HG03175 (cell line): ENCODE measurements around the gene POLD4.
"Not testable (repeated sequence)": the region's sequence is repeated elsewhere in the genome, so short reads cannot be mapped to it uniquely, and the experiment has no call there.

Experiments
- ATAC-seq: cut with Tn5 transposase; IDR thresholded peaks from one replicate; pipeline ENCODE4 v1.9.1; 2021; ENCODE audit warnings: mild to moderate bottlenecking, moderate library complexity; ENCODE audit not compliant: unreplicated experiment

The POLD4 gene

DNA sequence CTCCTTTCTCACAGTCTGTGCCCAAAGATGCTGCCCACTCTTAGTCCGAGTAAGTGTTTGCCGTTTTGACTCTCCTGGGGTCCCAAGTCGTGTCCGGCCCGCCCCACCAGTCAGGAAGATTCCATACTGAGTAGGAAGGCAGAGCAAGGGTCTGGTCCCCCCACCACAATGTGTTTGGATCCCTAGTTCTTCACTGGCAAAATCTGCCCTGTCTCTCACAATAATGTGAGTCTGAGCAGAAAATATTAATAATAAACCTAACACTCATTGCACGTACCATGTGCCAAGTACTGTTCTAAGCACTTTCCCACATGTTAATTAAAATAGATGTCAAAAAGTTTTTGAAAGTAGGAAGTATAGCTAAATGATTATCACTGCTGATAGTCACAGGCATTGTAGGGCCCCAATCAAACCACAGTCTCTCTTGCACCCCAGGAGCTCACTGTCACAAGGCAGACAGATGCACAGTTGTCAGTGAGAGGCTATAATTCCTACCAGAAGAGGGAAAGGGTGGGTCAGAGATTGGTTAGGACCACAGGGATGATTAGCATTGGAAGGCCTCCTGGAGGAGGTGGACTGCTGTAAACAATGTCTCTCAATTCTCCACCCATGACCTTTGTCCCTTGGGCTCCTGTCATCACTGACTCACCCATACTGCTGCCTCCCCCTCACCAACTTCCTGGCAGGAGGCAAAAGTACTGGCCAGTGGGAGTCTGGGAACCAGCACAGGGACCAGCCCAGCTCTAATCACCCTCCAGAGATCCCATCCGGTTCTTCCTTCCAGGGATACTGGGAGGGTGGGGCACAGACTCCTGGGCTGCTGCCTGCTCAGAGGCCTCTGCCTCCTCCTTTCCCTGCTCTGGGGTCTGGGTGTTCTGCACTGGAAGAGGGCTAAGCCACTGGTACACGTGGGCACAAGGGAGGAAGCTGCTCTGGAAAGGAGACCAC is 1.0 kb upstream of the POLD4 start:
- ATAC-seq = peak; percentile 7

DNA sequence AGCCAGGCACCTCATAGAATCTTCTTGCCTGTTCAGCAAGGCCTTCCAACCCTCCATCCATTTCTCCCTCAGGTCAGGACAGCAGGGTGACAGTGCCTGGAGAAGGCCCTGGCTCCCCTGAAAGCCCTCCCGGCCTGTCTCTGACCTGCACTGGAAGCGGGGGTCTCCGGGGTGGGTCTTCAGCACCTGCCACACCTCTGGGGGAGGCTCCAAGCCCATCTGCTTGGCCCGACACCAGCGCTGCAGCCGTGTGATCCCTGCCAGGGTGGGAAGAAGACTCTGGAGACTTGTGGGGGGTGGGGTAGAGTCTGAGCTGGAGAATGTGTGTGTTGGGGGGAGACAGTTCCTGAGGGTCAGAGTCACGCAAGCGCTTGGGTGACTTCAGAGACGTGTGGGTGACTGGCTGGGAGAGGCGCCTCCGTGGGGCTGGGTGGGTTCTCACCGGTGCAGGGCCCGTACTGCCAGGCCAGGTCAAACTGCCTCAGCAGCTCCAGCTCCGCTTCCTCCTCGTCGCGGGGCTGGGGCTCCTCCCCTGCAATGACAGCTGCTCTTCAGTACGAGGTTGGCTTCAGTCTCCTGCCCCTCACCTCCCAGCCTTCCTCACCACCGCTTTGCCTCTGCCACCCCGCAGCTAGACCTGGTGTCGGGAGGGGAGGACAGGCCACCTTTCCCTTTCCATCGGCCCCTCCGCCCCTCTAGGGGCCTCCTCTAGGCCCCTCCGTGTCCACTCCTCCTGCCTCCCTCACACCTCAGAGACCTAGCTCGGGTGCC is 615 bp downstream of the POLD4 start:
- ATAC-seq = peak; percentile 23

DNA sequence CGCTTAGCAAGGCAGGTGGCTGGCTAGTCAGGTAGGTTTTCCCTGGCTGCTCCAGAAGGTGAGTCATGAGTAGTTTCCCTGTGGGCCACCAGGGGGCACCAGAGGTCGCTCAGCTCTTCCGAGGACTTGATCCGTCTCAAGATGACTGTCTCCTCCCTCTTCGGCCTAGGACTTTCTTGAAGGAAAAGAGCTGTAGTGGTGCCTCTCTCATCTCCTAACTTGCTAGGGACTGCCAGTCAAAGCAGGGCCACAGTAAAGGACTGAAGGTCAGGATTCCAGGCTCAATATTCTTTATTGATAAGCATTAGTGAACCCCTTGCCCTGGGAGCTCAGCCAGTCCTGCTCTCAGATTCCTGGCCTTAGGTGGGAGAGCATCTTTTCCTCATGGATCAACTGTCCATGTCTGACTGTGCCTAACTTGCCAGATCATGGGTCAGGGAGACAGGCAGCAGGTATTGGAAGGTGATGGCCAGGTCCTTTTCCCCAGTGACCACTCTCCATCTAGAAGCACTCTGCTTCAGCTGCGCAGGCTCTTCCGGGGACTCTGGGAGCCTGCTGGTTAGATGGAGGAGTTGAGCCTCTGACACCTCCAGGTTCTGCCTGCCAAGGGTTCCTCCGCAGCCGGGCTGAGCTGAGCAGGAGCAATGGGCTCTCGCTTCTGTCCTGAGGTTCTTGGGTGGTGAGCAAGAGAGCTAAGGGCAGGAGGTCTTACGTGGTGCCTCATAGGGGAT is 1.9 kb downstream of the POLD4 start:
- no peak for ATAC-seq

GRCh38 chr11:67349928-67350465 is 3.3 kb downstream of the POLD4 start:
- no peak for ATAC-seq

- no peak for ATAC-seq
Observed at GRCh38 chr11:67349457-67349856, 3.9 kb downstream of the POLD4 start.

- ATAC-seq = no peak
Observed at GRCh38 chr11:67349036-67349435, 4.3 kb downstream of the POLD4 start.

DNA sequence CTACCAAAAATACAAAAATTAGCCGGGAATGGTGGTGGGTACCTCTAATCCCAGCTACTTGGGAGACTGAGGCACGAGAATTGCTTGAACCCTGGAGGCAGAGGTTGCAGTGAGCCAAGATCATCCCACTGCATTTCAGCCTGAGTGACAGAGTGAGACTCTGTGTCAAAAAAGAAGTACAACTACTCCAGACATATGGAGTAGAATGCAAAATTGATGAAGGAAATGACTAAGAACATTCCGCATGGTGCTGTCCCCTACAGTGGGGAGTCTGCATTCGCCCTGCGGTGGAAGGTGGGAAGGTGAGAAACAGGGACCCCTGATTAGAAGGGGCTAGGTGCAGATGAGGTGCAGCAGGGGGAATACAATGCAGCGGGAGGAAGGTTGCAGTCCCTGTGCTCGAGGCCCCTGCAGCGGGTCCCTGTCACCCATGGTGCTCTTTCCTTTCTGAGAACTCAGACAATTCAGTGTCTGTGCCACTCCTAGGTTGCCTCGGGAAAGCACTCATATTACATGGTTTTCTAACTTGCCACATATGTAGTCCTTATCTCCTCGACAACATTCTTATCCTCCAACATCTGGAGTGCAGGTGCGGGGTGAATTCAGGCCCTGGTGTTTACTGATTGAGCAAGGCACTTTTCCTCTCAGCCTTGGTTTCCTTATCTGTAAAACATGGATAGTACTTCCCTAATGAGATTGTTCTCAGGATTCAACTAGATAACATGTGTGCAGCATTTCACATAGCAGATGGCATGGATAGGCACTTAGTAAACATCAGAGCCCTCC is 5.2 kb downstream of the POLD4 start:
- ATAC-seq = no peak

- no peak for ATAC-seq
Observed at GRCh38 chr11:67345920-67346819, 7.2 kb downstream of the POLD4 start.

- ATAC-seq = no peak
Observed at GRCh38 chr11:67345247-67345919, 8.0 kb downstream of the POLD4 start.

DNA sequence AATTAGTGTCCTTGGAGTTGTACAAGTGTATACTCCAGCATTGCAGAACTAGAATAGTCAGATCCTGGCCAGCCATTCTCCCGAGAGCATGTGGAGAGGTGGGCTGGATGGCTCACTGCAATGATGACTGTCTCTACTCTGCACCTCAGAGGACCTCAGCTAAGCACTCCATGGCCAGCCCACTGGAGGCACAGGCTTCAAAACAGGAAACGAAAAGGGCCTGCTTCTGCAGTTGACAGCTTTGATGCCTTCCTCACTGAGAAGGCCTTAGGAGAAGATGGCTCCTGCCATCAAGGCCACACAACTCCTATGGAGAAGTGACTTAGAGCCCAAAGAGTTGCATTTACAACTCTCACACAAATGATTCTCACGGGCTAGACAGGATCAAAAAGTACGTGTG is 9.1 kb downstream of the POLD4 start:
- ATAC-seq = no peak

GRCh38 chr11:67337257-67337656 is 16.1 kb downstream of the POLD4 start:
- no peak for ATAC-seq

DNA sequence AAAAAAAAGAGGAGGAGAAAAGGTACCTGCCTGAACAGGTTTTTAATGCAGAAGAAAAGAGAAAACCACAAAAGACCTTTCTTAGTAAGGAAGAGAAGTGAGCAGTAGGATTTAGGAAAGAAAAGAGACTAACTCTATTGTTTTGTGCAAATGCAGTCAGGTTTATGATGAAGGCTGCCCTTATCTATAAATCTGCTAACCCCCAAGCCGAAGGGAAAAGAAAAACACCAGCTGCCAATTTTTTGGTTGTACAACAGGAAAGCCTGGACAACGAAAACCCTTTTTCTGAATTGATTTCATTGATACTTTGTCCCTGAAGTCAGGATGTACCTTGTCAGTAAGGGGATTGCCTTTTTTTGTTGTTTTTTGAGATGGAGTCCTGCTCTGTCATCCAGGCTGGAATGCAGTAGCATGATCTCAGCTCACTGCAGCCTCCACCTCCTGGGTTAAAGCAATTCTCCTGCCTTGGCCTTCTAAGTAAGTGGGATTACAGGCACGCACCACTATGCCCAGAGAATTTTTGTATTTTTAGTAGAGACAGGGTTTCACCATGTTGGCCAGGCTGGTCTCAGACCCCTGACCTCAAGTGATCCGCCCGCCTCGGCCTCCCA is 21.2 kb downstream of the POLD4 start:
- no peak for ATAC-seq

- no peak for ATAC-seq
Observed at GRCh38 chr11:67323526-67323925, 29.8 kb downstream of the POLD4 start.

DNA sequence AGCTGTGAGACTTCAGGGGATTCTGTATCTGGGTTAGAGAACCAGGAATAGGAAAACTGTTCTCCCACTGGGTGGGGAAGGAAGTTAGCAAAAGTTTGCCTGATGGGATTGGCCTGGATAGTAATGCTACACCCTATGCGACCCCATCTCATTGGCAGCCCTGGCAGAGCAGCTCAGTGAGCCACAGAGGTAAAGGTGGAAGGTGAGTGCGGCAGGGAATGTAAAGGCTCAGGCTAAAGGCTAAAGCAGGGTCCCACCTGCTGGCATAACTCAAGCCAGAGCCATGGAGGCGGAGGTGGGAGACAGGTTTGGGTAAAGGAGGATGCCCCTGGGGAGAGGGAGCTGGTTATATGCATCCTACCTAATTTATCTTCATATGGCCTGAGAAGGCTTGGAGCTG is 31.3 kb downstream of the POLD4 start:
- no peak for ATAC-seq

DNA sequence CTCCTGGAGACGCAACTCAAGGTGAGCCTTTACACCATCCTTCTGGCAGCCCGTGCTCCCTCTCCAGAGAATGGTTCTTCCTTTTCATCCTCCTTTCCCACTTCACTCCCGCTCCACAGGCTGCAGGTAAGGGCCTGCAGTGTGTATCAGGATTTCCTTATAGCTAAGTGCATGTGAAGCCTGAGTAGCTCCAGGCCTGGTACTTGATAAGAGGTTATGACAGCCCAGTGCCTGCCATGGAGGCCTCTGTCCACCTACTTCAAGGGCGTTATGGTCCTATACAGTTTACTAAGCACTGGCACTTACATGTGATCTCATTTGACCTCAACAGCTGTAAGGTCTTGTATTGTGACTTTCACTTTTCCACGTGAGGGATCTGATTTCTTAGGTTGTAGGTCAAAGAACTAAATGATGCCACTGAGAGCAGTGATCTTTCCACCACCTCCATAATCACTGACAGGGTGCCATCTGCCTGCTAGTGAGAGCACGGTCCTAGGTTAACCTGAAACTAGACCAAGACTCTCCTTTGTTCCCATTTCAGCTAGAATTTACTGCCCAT is 32.0 kb downstream of the POLD4 start:
- ATAC-seq = no peak

DNA sequence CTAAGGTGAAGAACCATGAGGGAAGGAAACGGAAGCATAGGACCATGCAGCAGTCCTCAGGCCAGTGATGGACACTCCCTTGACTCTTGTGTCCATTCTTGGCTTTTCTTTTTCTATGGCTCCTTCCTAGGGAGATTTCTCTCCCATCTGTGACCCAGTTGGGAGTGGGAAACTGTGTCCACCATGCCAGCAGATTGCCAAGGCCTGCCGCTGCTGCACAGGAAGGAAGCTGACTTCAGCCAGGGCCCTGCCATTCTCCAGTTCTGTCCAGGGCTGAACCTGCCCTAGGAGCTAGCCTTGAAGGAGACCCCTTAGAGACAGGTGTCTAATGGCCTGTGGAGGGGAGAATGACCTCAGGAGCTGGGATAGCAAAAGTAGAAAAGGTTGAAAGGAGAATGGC is 32.7 kb downstream of the POLD4 start:
- ATAC-seq = no peak

GRCh38 chr11:67320011-67320410 is 33.3 kb downstream of the POLD4 start:
- ATAC-seq = no peak

- ATAC-seq = not testable (repeated sequence)
Observed at GRCh38 chr11:67318876-67319275, 34.5 kb downstream of the POLD4 start.
